ENCODE results near the gene GRIN2B.

The GRIN2B gene

GRCh38 chr12:13956060-13956590, 25.3 kb downstream of the GRIN2B start:
- no peak for DNase-seq (ENCODE audit: low read depth)

GRCh38 chr12:13952096-13952495, 29.3 kb downstream of the GRIN2B start:
- no peak for DNase-seq (ENCODE audit: low read depth)

- no peak for DNase-seq (ENCODE audit: low read depth)
These were observed 30.9 kb downstream of the GRIN2B start for GRCh38 chr12:13950502-13950901.

- no peak for DNase-seq (ENCODE audit: low read depth)
These were observed 32.8 kb downstream of the GRIN2B start for GRCh38 chr12:13948621-13949020.

GRCh38 chr12:13947276-13947946, 34.0 kb downstream of the GRIN2B start:
- DNase-seq (ENCODE audit: low read depth) = no peak

- DNase-seq (ENCODE audit: low read depth) = no peak
These were observed 35.8 kb downstream of the GRIN2B start for GRCh38 chr12:13945641-13946040.

GRCh38 chr12:13945236-13945635, 36.2 kb downstream of the GRIN2B start:
- DNase-seq (ENCODE audit: low read depth) = no peak

GRCh38 chr12:13942826-13943225, 38.6 kb downstream of the GRIN2B start:
- no peak for DNase-seq (ENCODE audit: low read depth)

GRCh38 chr12:13941258-13942249, 39.8 kb downstream of the GRIN2B start:
- DNase-seq (ENCODE audit: low read depth) = no peak

- no peak for DNase-seq (ENCODE audit: low read depth)
These were observed 41.0 kb downstream of the GRIN2B start for GRCh38 chr12:13940335-13940865.

- DNase-seq (ENCODE audit: low read depth) = no peak
These were observed 43.7 kb downstream of the GRIN2B start for GRCh38 chr12:13937735-13938134.

- no peak for DNase-seq (ENCODE audit: low read depth)
These were observed 46.2 kb downstream of the GRIN2B start for GRCh38 chr12:13935169-13935568.
